HEK293 (cell line): ENCODE measurements around the gene DDX51.

Experiments used
- BCL11A ChIP-seq: fragments of 450-650 bp; formaldehyde crosslinking; IDR thresholded peaks from 2 replicates; pipeline ENCODE4 v1.5.1; 2016; ENCODE audit warnings: low read depth, missing biosample characterization, missing genetic modification characterization
- GLI2 ChIP-seq: fragments of 450-650 bp; formaldehyde crosslinking; IDR thresholded peaks from 2 replicates; pipeline ENCODE4; 2017; ENCODE audit warnings: missing biosample characterization, missing genetic modification characterization, low read depth, borderline replicate concordance
- GLIS2 ChIP-seq: fragments of 450-650 bp; formaldehyde crosslinking; IDR thresholded peaks from 2 replicates; pipeline ENCODE4 v1.5.1; 2016; ENCODE audit warnings: missing biosample characterization, missing genetic modification characterization
- HOXA7 ChIP-seq: sonication (generic); formaldehyde crosslinking; IDR thresholded peaks from 2 replicates; pipeline ENCODE4 v1.8.1; 2022; ENCODE audit warnings: missing genetic modification reagents, borderline replicate concordance
- KLF7 ChIP-seq: fragments of 450-650 bp; formaldehyde crosslinking; IDR thresholded peaks from 2 replicates; pipeline ENCODE4 v1.5.1; 2016; ENCODE audit warnings: missing biosample characterization, missing genetic modification characterization, borderline replicate concordance
- KLF8 ChIP-seq: fragments of 450-650 bp; formaldehyde crosslinking; IDR thresholded peaks from 2 replicates; pipeline ENCODE4 v1.5.1; 2016; ENCODE audit warnings: missing biosample characterization, missing genetic modification characterization
- MYNN ChIP-seq: fragments of 450-650 bp; formaldehyde crosslinking; IDR thresholded peaks from 2 replicates; pipeline ENCODE4 v1.5.1; 2016; ENCODE audit warnings: missing biosample characterization, missing genetic modification characterization, borderline replicate concordance
- OVOL3 ChIP-seq: fragments of 450-650 bp; formaldehyde crosslinking; IDR thresholded peaks from 2 replicates; pipeline ENCODE4 v1.5.1; 2016; ENCODE audit warnings: missing biosample characterization, missing genetic modification characterization
- PATZ1 ChIP-seq: fragments of 450-650 bp; formaldehyde crosslinking; IDR thresholded peaks from 2 replicates; pipeline ENCODE4 v1.5.1; 2016; ENCODE audit warnings: missing biosample characterization, missing genetic modification characterization
- SCRT1 ChIP-seq: fragments of 450-650 bp; formaldehyde crosslinking; IDR thresholded peaks from 2 replicates; pipeline ENCODE4 v1.5.1; 2016; ENCODE audit warnings: missing biosample characterization, missing genetic modification characterization, borderline replicate concordance
- TSHZ1 ChIP-seq: fragments of 450-650 bp; formaldehyde crosslinking; IDR thresholded peaks from 2 replicates; pipeline ENCODE4 v1.5.1; 2016; ENCODE audit warnings: missing biosample characterization, missing genetic modification characterization, borderline replicate concordance
- ZBTB1 ChIP-seq: fragments of 450-650 bp; formaldehyde crosslinking; IDR thresholded peaks from 2 replicates; pipeline ENCODE4 v1.5.1; 2016; ENCODE audit warnings: missing biosample characterization, missing genetic modification characterization
- ZBTB11 ChIP-seq: fragments of 450-650 bp; formaldehyde crosslinking; conservative IDR thresholded peaks from 2 replicates; pipeline ENCODE4 v1.5.1; 2016; ENCODE audit warnings: low read depth, missing biosample characterization, missing genetic modification characterization
- ZBTB48 ChIP-seq: fragments of 450-650 bp; formaldehyde crosslinking; IDR thresholded peaks from 2 replicates; pipeline ENCODE4 v1.5.1; 2016; ENCODE audit warnings: missing biosample characterization, missing genetic modification characterization
- ZFP41 ChIP-seq: fragments of 450-650 bp; formaldehyde crosslinking; IDR thresholded peaks from 2 replicates; pipeline ENCODE4 v1.5.1; 2016; ENCODE audit warnings: missing biosample characterization, missing genetic modification characterization, borderline replicate concordance
- ZNF112 ChIP-seq: fragments of 450-650 bp; formaldehyde crosslinking; IDR thresholded peaks from 2 replicates; pipeline ENCODE4 v1.5.0; 2017; ENCODE audit warnings: missing biosample characterization, missing genetic modification characterization
- ZNF211 ChIP-seq: fragments of 450-650 bp; formaldehyde crosslinking; IDR thresholded peaks from 2 replicates; pipeline ENCODE4 v1.5.1; 2016; ENCODE audit warnings: low read depth, missing biosample characterization, missing genetic modification characterization
- ZNF280C ChIP-seq: fragments of 450-650 bp; formaldehyde crosslinking; IDR thresholded peaks from 2 replicates; pipeline ENCODE4 v1.5.1; 2016; ENCODE audit warnings: missing biosample characterization, missing genetic modification characterization
- ZNF302 ChIP-seq: fragments of 450-650 bp; formaldehyde crosslinking; IDR thresholded peaks from 2 replicates; pipeline ENCODE4 v1.5.1; 2016; ENCODE audit warnings: missing biosample characterization, missing genetic modification characterization, low read depth
- ZNF311 ChIP-seq: fragments of 450-650 bp; formaldehyde crosslinking; IDR thresholded peaks from 2 replicates; pipeline ENCODE4 v1.5.1; 2017; ENCODE audit warnings: missing biosample characterization, missing genetic modification characterization, borderline replicate concordance
- ZNF335 ChIP-seq: fragments of 450-650 bp; formaldehyde crosslinking; conservative IDR thresholded peaks from 2 replicates; pipeline ENCODE4 v1.5.1; 2016; ENCODE audit warnings: missing biosample characterization, missing genetic modification characterization
- ZNF513 ChIP-seq: fragments of 450-650 bp; IDR thresholded peaks from 2 replicates; pipeline ENCODE4 v1.5.1; 2018; ENCODE audit warnings: missing biosample characterization, missing genetic modification characterization
- ZNF530 ChIP-seq: fragments of 450-650 bp; formaldehyde crosslinking; IDR thresholded peaks from 2 replicates; pipeline ENCODE4 v1.5.1; 2016; ENCODE audit warnings: low read depth, missing biosample characterization, missing genetic modification characterization
- ZNF670 ChIP-seq: fragments of 450-650 bp; formaldehyde crosslinking; IDR thresholded peaks from 2 replicates; pipeline ENCODE4 v1.5.1; 2016; ENCODE audit warnings: missing biosample characterization, missing genetic modification characterization, low read depth
- ZNF701 ChIP-seq: fragments of 450-650 bp; formaldehyde crosslinking; IDR thresholded peaks from 2 replicates; pipeline ENCODE4 v1.5.1; 2016; ENCODE audit warnings: missing biosample characterization, missing genetic modification characterization
- ZNF707 ChIP-seq: fragments of 450-650 bp; formaldehyde crosslinking; IDR thresholded peaks from 2 replicates; pipeline ENCODE4 v1.5.1; 2016; ENCODE audit warnings: missing biosample characterization, missing genetic modification characterization
- ZNF843 ChIP-seq: fragments of 450-650 bp; formaldehyde crosslinking; IDR thresholded peaks from 2 replicates; pipeline ENCODE4 v1.5.1; 2016; ENCODE audit warnings: missing biosample characterization, missing genetic modification characterization

Gene DDX51

GRCh38 chr12:132155771-132156572 is 11.9 kb upstream of the DDX51 start (continued):
- TF ChIP-seq OVOL3 (peak; percentile 43; the same call in 1 of the 2 replicates), GLIS2 (tag by site-specific recombination) (no peak), PATZ1 (tag by site-specific recombination) (no peak), ZNF701 (no peak), ZNF843 (tag by site-specific recombination) (no peak), TSHZ1 (tag by site-specific recombination) (no peak), ZNF530 (tag by site-specific recombination) (no peak), ZBTB1 (tag by site-specific recombination) (no peak), ZNF335 (no peak), ZNF513 (tag by site-specific recombination) (no peak), MYNN (tag by site-specific recombination) (no peak), ZNF707 (tag by site-specific recombination) (peak; percentile 32; the same call in 1 of the 2 replicates), ZBTB11 (tag by site-specific recombination) (no peak), ZNF280C (tag by site-specific recombination) (no peak), ZBTB48 (tag by site-specific recombination) (no peak), KLF8 (tag by site-specific recombination) (no peak; the same call in 1 of the 2 replicates), SCRT1 (tag by site-specific recombination) (no peak; the same call in 1 of the 2 replicates), BCL11A (no peak), KLF7 (tag by site-specific recombination) (no peak), HOXA7 (CRISPR knock-in tag) (no peak), ZNF670 (tag by site-specific recombination) (0 out of 2 replicates have a peak, but pooled peaks have one; percentile 53), ZNF211 (tag by site-specific recombination) (no peak), GLI2 (tag by site-specific recombination) (no peak), ZNF112 (no peak), ZNF311 (0 out of 2 replicates have a peak, but pooled peaks have one; percentile 83), ZNF302 (tag by site-specific recombination) (0 out of 2 replicates have a peak, but pooled peaks have one; percentile 5), ZFP41 (tag by site-specific recombination) (no peak)
